Stimulated activated CD8-positive, alpha-beta memory T cell treated with anti-CD3 and anti-CD28 coated beads, Interleukin-15, amount 100 ng/mL, for 48 hours (primary cell): ENCODE data around the gene MBTPS1.

Experiments used
- DNase-seq, 2 donors: peaks; one replicate each; pipeline ENCODE4 v3.0.0-alpha.2; 2020; ENCODE audit warnings: low read depth in 2 of 2

MBTPS1 gene

DNA sequence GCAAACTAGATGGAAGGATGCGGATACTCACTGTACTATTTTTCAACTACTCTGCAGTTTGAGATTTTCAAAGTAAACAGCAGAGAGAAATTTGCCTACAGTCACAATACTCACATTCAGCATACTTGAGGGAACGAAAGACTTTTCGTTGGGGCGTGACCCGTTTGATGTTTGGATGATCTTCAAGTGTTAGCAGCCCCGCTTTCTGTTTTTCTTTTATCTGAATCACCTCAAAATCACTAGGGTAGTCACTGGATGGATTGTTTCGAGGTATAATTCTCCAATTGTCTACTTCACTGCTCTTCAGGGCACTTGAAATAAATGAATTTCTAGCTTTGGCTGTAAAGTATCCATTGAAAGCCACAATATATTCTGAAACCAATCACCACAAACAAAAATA is 17.8 kb downstream of the MBTPS1 start:
- DNase-seq, result no peak

- DNase-seq, result no peak
These were observed 20.2 kb downstream of the MBTPS1 start for GRCh38 chr16:84096447-84097005.

GRCh38 chr16:84095466-84095865 is 21.3 kb downstream of the MBTPS1 start:
- DNase-seq, result no peak

GRCh38 chr16:84093879-84094270 is 22.9 kb downstream of the MBTPS1 start:
- DNase-seq, result no peak

DNA sequence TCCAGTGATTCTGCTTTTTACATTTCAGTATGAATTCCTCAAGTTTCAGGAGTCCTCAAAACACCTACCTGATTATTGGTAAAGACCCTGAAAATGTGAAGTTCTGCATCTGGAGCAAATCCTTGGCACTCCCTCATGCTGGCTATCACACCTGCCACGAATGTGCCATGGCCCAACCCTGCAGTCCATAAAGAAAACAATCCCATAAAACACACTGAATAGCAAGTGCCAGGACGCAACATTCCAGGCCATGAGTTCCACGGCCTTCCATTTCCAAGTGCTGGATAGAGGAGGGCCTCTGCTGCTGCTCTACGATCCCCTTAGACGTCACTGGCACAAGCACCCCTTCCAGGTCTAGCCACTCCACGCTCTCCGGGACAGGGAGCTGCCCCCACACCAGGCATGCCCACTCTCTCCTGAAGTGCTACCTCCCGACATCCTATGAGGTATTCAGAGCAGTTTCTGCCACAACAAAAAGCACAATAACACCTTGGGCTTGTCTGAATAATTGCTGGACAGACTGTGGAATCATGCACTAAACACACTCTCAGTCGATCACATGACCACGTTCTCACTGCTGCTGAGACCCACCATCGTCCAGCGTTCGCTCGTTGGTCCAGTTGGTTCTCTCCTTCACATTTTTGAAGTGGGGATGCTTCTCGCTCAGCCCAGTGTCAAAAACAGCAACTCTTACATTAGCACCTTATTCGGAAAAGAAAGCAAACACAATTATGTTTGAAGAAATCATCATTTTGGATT is 23.4 kb downstream of the MBTPS1 start:
- no peak for DNase-seq

- DNase-seq, result no peak
These were observed 25.3 kb downstream of the MBTPS1 start for GRCh38 chr16:84091460-84091859.

DNA sequence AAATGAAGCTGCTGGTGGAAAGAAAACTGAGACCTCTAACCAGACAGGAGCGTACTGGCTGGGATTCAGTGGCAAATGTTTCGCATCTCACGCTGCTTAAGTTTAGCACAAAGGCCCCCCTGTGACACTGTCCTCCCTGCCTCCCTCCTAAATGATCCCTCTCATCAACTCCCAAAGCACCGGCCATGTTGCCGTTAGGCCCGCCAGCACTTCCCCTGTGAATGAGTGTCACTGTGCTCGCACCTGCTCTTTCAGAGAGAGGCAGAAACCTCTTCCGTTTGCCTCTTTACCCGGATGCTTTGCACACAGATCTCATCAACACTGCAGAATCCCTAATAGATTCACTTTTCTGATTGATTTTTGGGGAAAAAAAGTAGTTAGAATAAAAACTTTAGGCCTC is 26.5 kb downstream of the MBTPS1 start:
- no peak for DNase-seq

GRCh38 chr16:84088695-84089395 is 27.9 kb downstream of the MBTPS1 start:
- peak; percentile 46 to 58 for DNase-seq

DNA sequence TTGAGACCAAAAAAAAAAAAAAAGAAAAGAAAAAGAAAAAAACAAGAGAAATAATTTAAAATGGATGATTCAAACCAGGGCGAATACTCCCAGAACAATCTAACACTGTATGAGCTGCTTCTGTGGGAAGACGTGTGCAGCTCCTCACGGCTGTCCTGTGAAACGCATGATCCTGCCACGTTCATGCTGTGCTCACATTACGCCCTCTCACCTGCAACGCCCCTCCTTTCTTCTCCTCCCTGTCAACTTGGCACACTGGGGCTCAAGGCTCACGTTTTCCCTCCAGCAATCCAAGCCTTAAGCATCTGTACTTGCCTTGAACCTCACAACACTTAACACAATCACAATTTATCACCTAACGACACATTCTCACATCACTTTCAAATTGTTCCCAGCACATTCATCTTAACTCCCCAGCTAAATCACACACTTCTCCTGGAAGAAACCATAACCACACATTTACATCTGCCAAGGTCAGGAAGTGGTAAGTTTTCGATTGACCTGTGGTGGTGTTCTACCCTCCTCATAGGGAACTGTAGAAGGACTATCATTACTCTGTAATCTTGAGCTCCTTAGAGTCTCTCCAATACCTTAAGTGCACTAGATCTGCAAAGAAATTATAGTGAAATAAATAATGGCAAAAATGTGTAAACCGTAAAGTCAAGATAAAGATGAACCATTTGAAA is 29.1 kb downstream of the MBTPS1 start:
- DNase-seq, result no peak

GRCh38 chr16:84087001-84087400 is 29.7 kb downstream of the MBTPS1 start:
- DNase-seq, result no peak

DNA sequence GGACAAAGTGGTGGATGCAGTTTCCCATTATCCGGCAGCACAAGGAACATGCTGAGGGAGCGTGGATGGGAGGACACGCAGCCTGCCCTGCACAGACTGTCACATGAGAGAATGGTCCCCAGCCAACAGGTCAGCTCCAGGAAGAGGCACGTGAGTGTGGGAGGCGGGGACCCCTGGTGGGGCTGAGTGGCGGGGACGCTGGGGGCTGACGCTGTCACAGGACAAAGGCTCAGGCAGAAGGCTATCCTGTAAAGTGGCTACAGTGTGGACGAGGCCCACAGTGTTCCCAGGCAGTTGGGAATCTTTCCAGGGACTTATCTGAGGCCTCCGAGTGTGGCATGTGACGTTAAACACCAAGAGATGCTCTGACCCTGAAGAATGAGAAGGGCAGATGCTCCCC is 30.4 kb downstream of the MBTPS1 start:
- no peak for DNase-seq

- DNase-seq, result no peak
These were observed 31.0 kb downstream of the MBTPS1 start for GRCh38 chr16:84085773-84086172.

DNA sequence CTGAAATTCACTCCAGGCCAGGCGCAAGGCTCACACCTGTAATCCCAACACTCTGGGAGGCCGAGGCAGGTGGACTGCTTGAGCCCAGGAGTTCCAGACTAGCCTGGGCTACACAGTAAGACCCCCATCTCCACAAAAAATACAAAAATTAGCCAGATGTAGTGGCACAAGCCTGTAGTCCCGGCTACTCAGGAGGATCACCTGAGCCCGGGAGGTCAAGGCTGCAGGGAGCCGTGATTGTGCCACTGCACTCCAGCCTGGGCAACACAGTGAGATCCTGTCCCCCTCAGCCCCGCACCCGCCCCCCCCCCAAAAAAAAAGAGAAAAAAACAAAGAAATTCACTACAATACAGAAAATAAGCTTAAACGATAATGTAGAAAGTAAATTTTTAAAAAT is 31.5 kb downstream of the MBTPS1 start:
- DNase-seq, result no peak

DNA sequence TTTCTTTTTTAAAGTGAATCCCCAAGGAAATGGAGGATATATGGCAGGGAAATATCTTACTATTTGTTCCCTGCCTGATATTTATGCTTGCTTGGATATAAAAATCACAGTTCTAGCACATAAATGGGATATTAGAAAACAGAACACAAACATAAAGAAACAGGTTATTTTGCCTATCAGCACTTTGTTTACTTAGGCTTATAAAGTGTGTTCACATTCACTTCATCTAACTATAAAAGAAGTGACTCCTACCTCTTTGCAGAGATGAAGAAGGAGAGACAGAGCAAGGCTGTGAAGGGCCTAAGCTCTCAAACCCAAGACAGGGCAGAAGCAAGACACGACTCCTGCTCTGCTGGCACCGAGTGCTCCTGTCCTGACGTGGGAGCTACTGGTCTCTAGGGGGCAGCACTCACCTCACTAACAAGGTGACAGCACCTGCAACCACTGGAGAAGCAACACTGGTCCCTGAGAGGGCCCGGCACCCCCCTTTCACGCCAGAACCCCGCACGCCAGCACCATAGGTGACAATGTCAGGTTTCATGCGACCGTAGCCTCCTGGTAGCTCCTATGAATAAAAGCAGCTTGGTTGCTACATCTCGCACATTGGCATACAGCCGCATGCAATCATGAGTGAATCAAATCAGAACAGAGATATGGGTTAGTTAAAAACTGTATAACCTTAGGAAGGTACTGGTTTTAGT is 32.0 kb downstream of the MBTPS1 start:
- peak; percentile 38 to 51 for DNase-seq

DNA sequence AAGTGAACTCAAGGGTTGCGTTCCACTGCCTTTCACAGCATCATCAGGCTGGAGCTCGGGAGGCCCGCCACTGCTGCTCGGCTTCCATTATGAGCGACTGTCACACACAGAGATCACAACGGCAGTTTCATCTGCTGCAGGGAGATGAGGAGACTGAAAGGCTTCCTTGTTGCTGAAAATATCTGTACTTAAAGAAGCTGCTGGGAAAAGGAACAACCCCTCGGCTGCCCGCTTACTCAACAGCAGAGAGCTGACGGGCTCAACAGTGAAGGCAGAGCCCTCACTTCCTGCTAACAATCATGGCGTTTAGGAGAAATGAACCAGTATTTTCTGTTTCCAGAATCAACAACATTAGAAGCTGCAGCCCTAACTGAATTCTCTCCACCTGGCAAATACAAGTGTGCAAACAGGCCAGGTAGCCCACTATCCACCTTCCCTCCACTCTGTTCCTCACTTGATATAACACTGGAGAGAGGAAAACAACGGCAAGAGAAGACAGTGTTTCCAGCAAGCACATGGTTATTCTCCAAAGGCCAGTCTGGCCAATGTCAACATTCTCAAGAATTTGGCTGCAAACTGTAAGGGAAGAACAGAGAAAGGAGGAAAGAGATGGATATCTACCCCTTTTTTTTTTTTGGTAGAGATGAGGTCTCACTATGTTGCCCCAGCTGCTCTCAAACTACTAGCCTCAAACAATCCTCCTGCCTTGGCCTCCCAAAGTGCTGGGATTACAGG is 33.7 kb downstream of the MBTPS1 start:
- no peak for DNase-seq

DNA sequence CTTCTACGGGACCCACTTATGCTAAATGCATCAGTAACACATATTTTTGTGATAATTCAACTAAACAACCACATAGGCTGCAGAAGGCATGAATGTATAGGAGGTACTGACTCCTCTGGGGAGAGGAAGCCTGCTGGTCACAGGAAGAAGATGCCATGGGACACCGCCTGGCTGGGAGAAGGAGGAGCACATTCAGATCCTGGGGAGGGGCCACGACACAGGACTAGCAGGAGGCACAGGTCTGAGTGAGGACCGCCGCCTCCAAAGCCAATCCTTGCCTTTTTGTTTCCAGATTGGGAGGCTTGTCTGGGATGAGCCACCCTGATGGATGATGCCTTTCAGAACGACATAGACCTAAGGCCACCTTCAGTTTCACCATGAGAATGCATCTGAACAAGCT is 34.6 kb downstream of the MBTPS1 start:
- no peak for DNase-seq

GRCh38 chr16:84081446-84081989 is 35.2 kb downstream of the MBTPS1 start:
- no peak for DNase-seq

GRCh38 chr16:84080813-84081212 is 35.9 kb downstream of the MBTPS1 start:
- DNase-seq, result no peak

DNA sequence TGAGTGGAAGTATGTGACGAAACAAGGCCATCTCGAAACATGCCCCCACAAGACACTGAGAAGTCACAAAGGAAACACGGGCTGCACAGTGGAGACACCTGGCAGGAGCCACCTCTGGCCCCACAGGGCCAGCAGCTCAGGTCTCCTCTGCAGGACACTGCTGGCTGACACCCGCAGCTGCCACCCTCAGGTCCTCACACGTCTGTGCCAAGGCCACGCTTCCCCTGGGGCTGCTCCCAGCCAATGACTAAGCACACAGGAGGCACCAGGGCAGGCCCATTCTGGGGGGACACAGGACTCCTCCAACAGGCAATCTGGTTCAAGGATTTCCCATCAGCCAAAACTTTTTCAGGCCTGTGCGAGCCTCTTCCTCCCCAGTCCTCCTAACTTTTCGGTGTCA is 36.4 kb downstream of the MBTPS1 start:
- DNase-seq, result no peak

GRCh38 chr16:84079664-84080063 is 37.1 kb downstream of the MBTPS1 start:
- no peak for DNase-seq

- no peak for DNase-seq
These were observed 41.4 kb downstream of the MBTPS1 start for GRCh38 chr16:84075376-84075775.
